HepG2 (cell line): Measurements from ENCODE around the gene DRAP1. TPM values are rescaled to one million over a fixed set of nuclear protein-coding genes. Genes with fewer than 3 reads are reported as not detected.

ENCODE experiments used
- ATAC-seq: fragments of 200-7000 bp; cut with Tn5 transposase; 3 replicates; pipeline ENCODE4 v1.9.1; 2020; ENCODE audit warnings: mild to moderate bottlenecking, moderate library complexity
- BruUV-seq: library from RNA; stranded (reverse); fragments of 400-500 nt; replicated peaks from 2 replicates; lab custom pipeline; 2021; lab: Mats Ljungman, UMichigan
- CTCF ChIA-PET: fragments of 300-600 bp; formaldehyde crosslinking; extraction: SDS; loops from one replicate; lab custom pipeline; 2021; ENCODE audit warnings: low total read pairs, inconsistent platforms, low intra/inter-chr PET ratio; lab: Yijun Ruan, JAX
- POLR2A ChIA-PET: fragments of 350-600 bp; sonication (Branson Sonifier 250); formaldehyde crosslinking; loops from one replicate; lab custom pipeline; 2020; ENCODE audit warnings: antibody characterized with exemption, inconsistent platforms; lab: Yijun Ruan, JAX
- DNase-seq: peaks from one replicate; pipeline ENCODE4 v3.0.0-alpha.2; 2015; ENCODE audit warnings: low spot score
- FAIRE-seq: peaks from 3 replicates; lab custom pipeline; 2011; peaks lifted over from hg19 to GRCh38; lab: Jason Lieb, UNC
- H2AFZ ChIP-seq: one replicate; pipeline ENCODE4 v1.6.1; 2011; ENCODE audit warnings: low read length, inconsistent platforms
- H3K27ac ChIP-seq: fragments of 300-600 bp; 3 replicates; pipeline ENCODE4 v1.8.0; 2011; ENCODE audit warnings: mixed run types, mild to moderate bottlenecking, mixed read lengths, low read length, inconsistent platforms; ENCODE audit not compliant: insufficient read depth; ENCODE audit errors: extremely low read length
- H3K27me3 ChIP-seq, 2 experiments: fragments of 200-600 bp in 1 of 2; 2 replicates in 1 of 2; 3 replicates in 1 of 2; pipeline versions ENCODE4 v1.6.0 to v1.8.0; 2011; ENCODE audit warnings: low read length in 2 of 2, mild to moderate bottlenecking in 2 of 2, moderate library complexity in 2 of 2, inconsistent platforms in 1 of 2; ENCODE audit not compliant: insufficient read depth in 2 of 2, control insufficient read depth in 1 of 2
- H3K36me3 ChIP-seq, 2 experiments: fragments of 200-600 bp in 1 of 2; replicated peaks in 1 of 2; 2 replicates in 1 of 2; 3 replicates in 1 of 2; pipeline versions ENCODE4 v1.5.1 to v1.8.0; 2011; ENCODE audit warnings: low read length in 2 of 2, inconsistent platforms in 1 of 2; ENCODE audit not compliant: insufficient read depth in 2 of 2, control insufficient read depth in 1 of 2
- H3K4me1 ChIP-seq: 2 replicates; pipeline ENCODE4 v1.5.1; 2012; ENCODE audit warnings: low read length, inconsistent platforms; ENCODE audit not compliant: insufficient read depth
- H3K4me2 ChIP-seq: 2 replicates; pipeline ENCODE4 v1.6.0; 2011; ENCODE audit warnings: low read depth, low read length, inconsistent platforms
- H3K4me3 ChIP-seq, 3 experiments: fragments of 200-600 bp in 1 of 3; sonication (generic), shearing (Covaris generic) in 1 of 3; replicated peaks in 1 of 3; 2 replicates each; pipeline ENCODE4 v1.5.1; 2011 to 2016; ENCODE audit warnings: low read length in 3 of 3, inconsistent platforms in 2 of 3, low read depth in 2 of 3, mild to moderate bottlenecking in 2 of 3, control low read depth in 1 of 3, mixed read lengths in 1 of 3; ENCODE audit not compliant: insufficient read depth in 1 of 3
- H3K79me2 ChIP-seq: one replicate; pipeline ENCODE4 v1.6.1; 2011; ENCODE audit warnings: low read length, inconsistent platforms; ENCODE audit not compliant: insufficient read depth
- H3K9ac ChIP-seq: 2 replicates; pipeline ENCODE4 v1.6.0; 2011; ENCODE audit warnings: mild to moderate bottlenecking, low read depth, low read length, inconsistent platforms; ENCODE audit not compliant: insufficient read depth
- H3K9me3 ChIP-seq: 2 replicates; pipeline ENCODE4 v1.5.1; 2012; ENCODE audit warnings: mild to moderate bottlenecking, low read length
- H4K20me1 ChIP-seq: 2 replicates; pipeline ENCODE4 v1.6.0; 2011; ENCODE audit warnings: inconsistent platforms, mild to moderate bottlenecking, low read length, moderate library complexity; ENCODE audit not compliant: insufficient read depth
- MAFG ChIP-seq: sonication (generic); formaldehyde crosslinking; IDR thresholded peaks from 2 replicates; pipeline ENCODE4 v1.5.1; 2020; ENCODE audit warnings: mild to moderate bottlenecking, missing genetic modification reagents
- POLR2A ChIP-seq, 2 experiments: IDR thresholded peaks; 2 replicates each; pipeline ENCODE4 v1.6.1; 2011; ENCODE audit warnings: low read depth in 2 of 2, low read length in 2 of 2, mild to moderate bottlenecking in 1 of 2, moderate library complexity in 1 of 2; ENCODE audit not compliant: insufficient read depth in 1 of 2
- SNRNP70 ChIP-seq: fragments of 200-400 bp; formaldehyde crosslinking; IDR thresholded peaks from 2 replicates; pipeline ENCODE4 v1.6.1; 2017; ENCODE audit warnings: mild to moderate bottlenecking, low read depth, low read length, moderate library complexity
- TAF15 ChIP-seq: fragments of 200-400 bp; formaldehyde crosslinking; IDR thresholded peaks from one replicate; pipeline ENCODE4 v1.6.1; 2018; ENCODE audit warnings: mild to moderate bottlenecking, low read depth, low read length; ENCODE audit not compliant: poor library complexity, severe bottlenecking
- ZBTB21 ChIP-seq: sonication (generic); formaldehyde crosslinking; IDR thresholded peaks from 2 replicates; pipeline ENCODE4 v1.4.0; 2020; ENCODE audit warnings: missing genetic modification reagents
- ZBTB7B ChIP-seq: sonication (generic); formaldehyde crosslinking; IDR thresholded peaks from 2 replicates; pipeline ENCODE4 v1.4.0; 2020; ENCODE audit warnings: missing genetic modification reagents
- ZFY ChIP-seq: sonication (generic); formaldehyde crosslinking; IDR thresholded peaks from 2 replicates; pipeline ENCODE4 v1.4.0; 2020; ENCODE audit warnings: missing genetic modification reagents
- ZNF333 ChIP-seq: sonication (generic); formaldehyde crosslinking; IDR thresholded peaks from 2 replicates; pipeline ENCODE4 v1.4.0; 2020; ENCODE audit warnings: mild to moderate bottlenecking, missing genetic modification reagents, borderline replicate concordance
- ZNF7 ChIP-seq: IDR thresholded peaks from 2 replicates; pipeline ENCODE4 v1.6.1; 2016; ENCODE audit warnings: missing biosample characterization, missing genetic modification reagents
- ZNF737 ChIP-seq: sonication (generic); formaldehyde crosslinking; IDR thresholded peaks from 2 replicates; pipeline ENCODE4 v1.5.0; 2020; ENCODE audit warnings: missing genetic modification reagents, mild to moderate bottlenecking, borderline replicate concordance
- WGBS: methylation state at CpG from one replicate; pipeline ENCODE4 v1.1.6; 2017; ENCODE audit warnings: low lambda C conversion rate; 5-methylcytosine and 5-hydroxymethylcytosine counted together
- in situ Hi-C: cut with HindIII; loops from 2 replicates; pipeline ENCODE4 v1.10.0; 2017; ENCODE audit warnings: low pct_unique_long_range_greater_than_20kb; ENCODE audit not compliant: extremely low pct_ligation_motif_present
- intact Hi-C: fragments of 100-400 bp; cut with micrococcal nuclease; formaldehyde crosslinking; loops from one replicate; pipeline ENCODE4 v1.10.0; 2022; ENCODE audit not compliant: unreplicated experiment
- polyA plus RNA-seq, 8 experiments: library from polyadenylated mRNA; depleted of rRNA in 3 of 8; stranded (reverse) in 7 of 8; unstranded in 1 of 8; fragments of >200 nt; fragmentation: Illumina TruSeq in 4 of 8; extraction: Trizol in 4 of 8; gene quantifications; 2 replicates each; pipeline versions ENCODE4 v1.2.1 to v1.2.3, GENCODE V29; 2011 to 2016; ENCODE audit warnings: low read depth in 4 of 8, missing spikeins in 1 of 8, mixed read lengths in 1 of 8; ENCODE audit not compliant: insufficient read depth in 1 of 8
- total RNA-seq, 5 experiments: library from RNA; depleted of rRNA; stranded (reverse); fragments of >200 nt; fragmentation: Illumina TruSeq; extraction: Trizol; gene quantifications; 2 replicates each; pipeline ENCODE4 v1.2.3, GENCODE V29; 2016; ENCODE audit warnings: low read depth in 1 of 5
- TF ChIP-seq, protein P1 (sequence below): sonication (generic); formaldehyde crosslinking; IDR thresholded peaks from 2 replicates; pipeline ENCODE4 v1.4.0; 2020; ENCODE audit warnings: mild to moderate bottlenecking, low read depth, missing genetic modification reagents
- TF ChIP-seq, protein P2 (sequence below), 2 experiments: sonication (generic) in 1 of 2; formaldehyde crosslinking in 1 of 2; IDR thresholded peaks; 2 replicates each; pipeline versions ENCODE4 v1.4.0 to v1.6.1; 2018 to 2020; ENCODE audit warnings: missing genetic modification reagents in 2 of 2, borderline replicate concordance in 1 of 2, low read depth in 1 of 2, mild to moderate bottlenecking in 1 of 2, missing biosample characterization in 1 of 2
- TF ChIP-seq, protein P3 (sequence below): sonication (generic); formaldehyde crosslinking; conservative IDR thresholded peaks from 2 replicates; pipeline ENCODE4 v1.8.0; 2022; ENCODE audit warnings: mild to moderate bottlenecking, moderate library complexity, missing genetic modification reagents
- TF ChIP-seq, protein P4 (sequence below): sonication (generic); formaldehyde crosslinking; conservative IDR thresholded peaks from 2 replicates; pipeline ENCODE4 v1.4.0; 2020; ENCODE audit warnings: missing genetic modification reagents

Gene DRAP1
- total and polyA plus RNA-seq, 2 of the 13 experiments (the other 11 are each of a cell fraction or from before 2014, with no cell fraction given): 46.8 to 52.3 TPM

DNA sequence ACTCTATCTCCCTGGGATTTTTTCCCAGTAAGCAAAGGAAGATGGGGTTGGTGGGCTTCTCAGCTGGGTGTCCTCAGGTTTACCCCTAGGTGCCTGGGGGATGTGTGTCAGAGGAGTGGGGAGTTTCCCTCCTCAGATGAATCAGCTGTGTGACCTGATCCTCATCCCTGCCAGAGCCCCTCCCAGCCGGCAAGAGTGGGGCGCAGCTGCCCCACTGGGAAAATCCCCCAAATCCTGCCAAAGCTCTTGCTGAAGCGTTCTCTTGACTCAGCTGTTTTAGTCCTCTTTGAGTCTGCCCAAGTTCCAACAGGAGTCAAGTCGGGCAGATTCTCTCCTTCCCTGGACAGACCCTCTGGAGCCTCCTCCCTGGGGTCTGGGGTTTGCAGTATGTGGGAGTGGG lies 6.4 kb upstream of the DRAP1 start (continued):
- TF ChIP-seq, protein P1, sequence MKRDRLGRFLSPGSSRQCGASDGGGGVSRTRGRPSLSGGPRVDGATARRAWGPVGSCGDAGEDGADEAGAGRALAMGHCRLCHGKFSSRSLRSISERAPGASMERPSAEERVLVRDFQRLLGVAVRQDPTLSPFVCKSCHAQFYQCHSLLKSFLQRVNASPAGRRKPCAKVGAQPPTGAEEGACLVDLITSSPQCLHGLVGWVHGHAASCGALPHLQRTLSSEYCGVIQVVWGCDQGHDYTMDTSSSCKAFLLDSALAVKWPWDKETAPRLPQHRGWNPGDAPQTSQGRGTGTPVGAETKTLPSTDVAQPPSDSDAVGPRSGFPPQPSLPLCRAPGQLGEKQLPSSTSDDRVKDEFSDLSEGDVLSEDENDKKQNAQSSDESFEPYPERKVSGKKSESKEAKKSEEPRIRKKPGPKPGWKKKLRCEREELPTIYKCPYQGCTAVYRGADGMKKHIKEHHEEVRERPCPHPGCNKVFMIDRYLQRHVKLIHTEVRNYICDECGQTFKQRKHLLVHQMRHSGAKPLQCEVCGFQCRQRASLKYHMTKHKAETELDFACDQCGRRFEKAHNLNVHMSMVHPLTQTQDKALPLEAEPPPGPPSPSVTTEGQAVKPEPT (CRISPR knock-in tag): no peak
- TF ChIP-seq SNRNP70 (no peak), ZBTB7B (CRISPR knock-in tag) (no peak), ZNF737 (no peak), ZNF333 (CRISPR knock-in tag) (no peak), ZBTB21 (CRISPR knock-in tag) (no peak)

DNA sequence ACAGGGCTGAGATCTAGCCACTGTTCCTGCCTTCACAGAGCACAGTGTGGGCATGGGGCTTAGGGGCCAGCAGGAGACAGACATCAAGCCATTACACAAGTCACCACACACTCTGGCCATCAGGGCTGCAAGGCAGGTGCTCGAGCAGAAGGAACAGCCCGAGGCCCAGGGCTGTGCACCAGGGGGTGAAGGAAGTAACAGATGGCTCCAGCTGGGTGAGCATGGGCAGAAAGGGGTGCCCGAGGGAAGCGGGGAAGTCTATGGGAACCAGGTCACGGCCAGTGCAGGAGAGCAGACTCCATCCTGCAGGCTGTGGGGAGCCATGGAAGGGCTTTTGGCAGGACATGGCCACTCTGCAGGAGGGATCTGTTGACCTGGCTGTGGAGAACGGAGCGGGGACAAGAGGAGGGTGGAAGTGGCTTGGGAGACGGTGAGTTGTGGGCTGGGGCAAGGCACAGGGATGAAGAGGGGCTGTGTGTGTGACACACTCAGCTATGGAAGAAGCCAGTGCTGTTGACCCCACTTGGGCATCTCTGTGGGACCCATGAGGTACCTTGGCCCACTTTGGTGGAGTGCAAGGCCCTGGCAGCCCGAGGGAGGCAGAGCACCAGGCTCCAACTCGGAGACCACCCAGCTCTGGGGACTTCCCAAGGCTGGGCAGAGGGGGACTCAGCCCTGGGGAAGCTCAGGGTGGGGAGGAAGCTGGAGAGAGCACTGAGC lies 4.0 kb upstream of the DRAP1 start:
- peaks cover 60% of the 10 kb centered on the region for H3K4me1 ChIP-seq
- in situ Hi-C loops: no loop called here
- H3K9me3 ChIP-seq: no peaks in the 10 kb centered on the region
- no peak overlapping the region for H3K27ac ChIP-seq
- ATAC-seq (peak; percentile 2; the same call in 2 of the 3 replicates), DNase-seq (no peak), FAIRE-seq (no peak)
- 69% methylated on average over 6 of the region's 10 CpGs for WGBS
- BruUV-seq: no TSS peak
- H2AFZ ChIP-seq: no peak overlapping the region
- H4K20me1 ChIP-seq: no peaks in the 10 kb centered on the region
- intact Hi-C loops: no loop called here
- H3K79me2 ChIP-seq: peaks cover 11% of the 10 kb centered on the region
- peak overlapping the region in 1 of 3 experiments; percentile 48; a peak in 1 of 6 replicates for H3K4me3 ChIP-seq
- peaks cover 0 to 2% of the 10 kb centered on the region in 2 experiments; a peak in 1 of 5 replicates for H3K27me3 ChIP-seq
- CTCF ChIA-PET: no interaction called here
- no peaks in the 10 kb centered on the region for H3K36me3 ChIP-seq
- H3K4me2 ChIP-seq: peak overlapping the region; percentile 73
- H3K9ac ChIP-seq: no peak overlapping the region
- POLR2A ChIA-PET: interaction anchor here (1.0 to 5.0 kb wide), 6 partner anchors 12 to 56 kb away, joined by 3 to 59 read pairs (median 10); partner anchors contain the start of genes CCDC85B, FIBP, FOSL1 and MUS81
- TF ChIP-seq, protein P2, sequence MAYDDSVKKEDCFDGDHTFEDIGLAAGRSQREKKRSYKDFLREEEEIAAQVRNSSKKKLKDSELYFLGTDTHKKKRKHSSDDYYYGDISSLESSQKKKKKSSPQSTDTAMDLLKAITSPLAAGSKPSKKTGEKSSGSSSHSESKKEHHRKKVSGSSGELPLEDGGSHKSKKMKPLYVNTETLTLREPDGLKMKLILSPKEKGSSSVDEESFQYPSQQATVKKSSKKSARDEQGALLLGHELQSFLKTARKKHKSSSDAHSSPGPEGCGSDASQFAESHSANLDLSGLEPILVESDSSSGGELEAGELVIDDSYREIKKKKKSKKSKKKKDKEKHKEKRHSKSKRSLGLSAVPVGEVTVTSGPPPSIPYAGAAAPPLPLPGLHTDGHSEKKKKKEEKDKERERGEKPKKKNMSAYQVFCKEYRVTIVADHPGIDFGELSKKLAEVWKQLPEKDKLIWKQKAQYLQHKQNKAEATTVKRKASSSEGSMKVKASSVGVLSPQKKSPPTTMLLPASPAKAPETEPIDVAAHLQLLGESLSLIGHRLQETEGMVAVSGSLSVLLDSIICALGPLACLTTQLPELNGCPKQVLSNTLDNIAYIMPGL (CRISPR knock-in tag; IDR thresholded peaks at IDR 0.05; ENCODE audit: borderline replicate concordance in 1 of 2, low read depth in 1 of 2): peak in 1 of 2 experiments; percentile 27; a peak in 1 of 4 replicates
- TF ChIP-seq, protein P3, sequence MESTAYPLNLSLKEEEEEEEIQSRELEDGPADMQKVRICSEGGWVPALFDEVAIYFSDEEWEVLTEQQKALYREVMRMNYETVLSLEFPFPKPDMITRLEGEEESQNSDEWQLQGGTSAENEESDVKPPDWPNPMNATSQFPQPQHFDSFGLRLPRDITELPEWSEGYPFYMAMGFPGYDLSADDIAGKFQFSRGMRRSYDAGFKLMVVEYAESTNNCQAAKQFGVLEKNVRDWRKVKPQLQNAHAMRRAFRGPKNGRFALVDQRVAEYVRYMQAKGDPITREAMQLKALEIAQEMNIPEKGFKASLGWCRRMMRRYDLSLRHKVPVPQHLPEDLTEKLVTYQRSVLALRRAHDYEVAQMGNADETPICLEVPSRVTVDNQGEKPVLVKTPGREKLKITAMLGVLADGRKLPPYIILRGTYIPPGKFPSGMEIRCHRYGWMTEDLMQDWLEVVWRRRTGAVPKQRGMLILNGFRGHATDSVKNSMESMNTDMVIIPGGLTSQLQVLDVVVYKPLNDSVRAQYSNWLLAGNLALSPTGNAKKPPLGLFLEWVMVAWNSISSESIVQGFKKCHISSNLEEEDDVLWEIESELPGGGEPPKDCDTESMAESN (CRISPR knock-in tag): no peak
- TF ChIP-seq ZNF7 (CRISPR knock-in tag) (no peak), ZFY (CRISPR knock-in tag) (peak; percentile 11; the same call in 1 of the 2 replicates), POLR2A (IDR thresholded peaks at IDR 0.05; ENCODE audit: insufficient read depth in 1 of 2, low read depth in 2 of 2, low read length in 2 of 2) (0 out of 4 replicates have a peak, but pooled peaks of 1 of the 2 experiments have one; percentile 8), MAFG (CRISPR knock-in tag) (peak; percentile 62; the same call in 1 of the 2 replicates), TAF15 (no peak)
- TF ChIP-seq, protein P4, sequence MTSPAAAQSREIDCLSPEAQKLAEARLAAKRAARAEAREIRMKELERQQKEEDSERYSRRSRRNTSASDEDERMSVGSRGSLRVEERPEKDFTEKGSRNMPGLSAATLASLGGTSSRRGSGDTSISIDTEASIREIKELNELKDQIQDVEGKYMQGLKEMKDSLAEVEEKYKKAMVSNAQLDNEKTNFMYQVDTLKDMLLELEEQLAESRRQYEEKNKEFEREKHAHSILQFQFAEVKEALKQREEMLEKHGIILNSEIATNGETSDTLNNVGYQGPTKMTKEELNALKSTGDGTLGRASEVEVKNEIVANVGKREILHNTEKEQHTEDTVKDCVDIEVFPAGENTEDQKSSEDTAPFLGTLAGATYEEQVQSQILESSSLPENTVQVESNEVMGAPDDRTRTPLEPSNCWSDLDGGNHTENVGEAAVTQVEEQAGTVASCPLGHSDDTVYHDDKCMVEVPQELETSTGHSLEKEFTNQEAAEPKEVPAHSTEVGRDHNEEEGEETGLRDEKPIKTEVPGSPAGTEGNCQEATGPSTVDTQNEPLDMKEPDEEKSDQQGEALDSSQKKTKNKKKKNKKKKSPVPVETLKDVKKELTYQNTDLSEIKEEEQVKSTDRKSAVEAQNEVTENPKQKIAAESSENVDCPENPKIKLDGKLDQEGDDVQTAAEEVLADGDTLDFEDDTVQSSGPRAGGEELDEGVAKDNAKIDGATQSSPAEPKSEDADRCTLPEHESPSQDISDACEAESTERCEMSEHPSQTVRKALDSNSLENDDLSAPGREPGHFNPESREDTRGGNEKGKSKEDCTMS (CRISPR knock-in tag): no peak
